PFSK-1 (cell line): ENCODE measurements around the gene OR5AU1.

Experiments used
- FOXP2 ChIP-seq: optimal IDR thresholded peaks from 2 replicates; pipeline ENCODE3; 2011; ENCODE audit warnings: borderline replicate concordance, control low read depth, inconsistent platforms; ENCODE audit not compliant: insufficient read depth; ENCODE audit errors: extremely low read length, extremely low read depth
- POLR2AphosphoS5 ChIP-seq: IDR thresholded peaks from 2 replicates; pipeline ENCODE4 v1.6.1; 2012; ENCODE audit warnings: low read depth, mild to moderate bottlenecking, control low read depth, low read length, moderate library complexity
- SIN3A ChIP-seq: IDR thresholded peaks from 2 replicates; pipeline ENCODE4 v1.6.1; 2012; ENCODE audit warnings: mild to moderate bottlenecking, low read length, moderate library complexity, borderline replicate concordance; ENCODE audit not compliant: insufficient read depth
- TAF1 ChIP-seq: IDR thresholded peaks from 2 replicates; pipeline ENCODE4 v1.6.1; 2012; ENCODE audit warnings: low read length, control low read depth, borderline replicate concordance; ENCODE audit not compliant: insufficient read depth
- TF ChIP-seq, protein P1 (sequence below), 2 experiments: IDR thresholded peaks; 2 replicates each; pipeline versions ENCODE4 v1.6.1 to v1.8.0; 2011 to 2012; ENCODE audit warnings: low read depth in 2 of 2, low read length in 2 of 2, control low read depth in 1 of 2, inconsistent platforms in 1 of 2, mild to moderate bottlenecking in 1 of 2, moderate library complexity in 1 of 2; ENCODE audit not compliant: insufficient read depth in 1 of 2

OR5AU1 gene

DNA sequence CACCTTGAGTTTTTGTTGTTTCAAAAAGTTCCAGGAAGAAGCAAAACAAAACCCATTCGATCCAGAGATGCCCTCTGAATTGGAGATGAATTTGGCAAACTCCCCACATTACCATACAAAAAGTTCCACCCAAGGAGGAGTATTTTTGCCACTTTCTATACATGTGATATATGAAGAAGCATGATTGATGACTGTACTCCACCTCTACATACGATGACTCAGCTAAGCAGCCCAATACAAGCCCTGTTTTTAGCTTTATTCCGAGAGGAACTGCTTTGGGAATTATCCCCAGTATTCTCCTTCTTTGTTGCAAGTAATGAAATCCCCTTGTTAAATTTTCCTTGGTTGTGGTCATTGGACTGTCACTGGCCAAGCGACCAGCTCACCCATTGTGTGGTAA lies 43.6 kb downstream of the OR5AU1 start:
- TF ChIP-seq TAF1 (no peak), POLR2AphosphoS5 (no peak), SIN3A (no peak), FOXP2 (no peak)
- TF ChIP-seq, protein P1, sequence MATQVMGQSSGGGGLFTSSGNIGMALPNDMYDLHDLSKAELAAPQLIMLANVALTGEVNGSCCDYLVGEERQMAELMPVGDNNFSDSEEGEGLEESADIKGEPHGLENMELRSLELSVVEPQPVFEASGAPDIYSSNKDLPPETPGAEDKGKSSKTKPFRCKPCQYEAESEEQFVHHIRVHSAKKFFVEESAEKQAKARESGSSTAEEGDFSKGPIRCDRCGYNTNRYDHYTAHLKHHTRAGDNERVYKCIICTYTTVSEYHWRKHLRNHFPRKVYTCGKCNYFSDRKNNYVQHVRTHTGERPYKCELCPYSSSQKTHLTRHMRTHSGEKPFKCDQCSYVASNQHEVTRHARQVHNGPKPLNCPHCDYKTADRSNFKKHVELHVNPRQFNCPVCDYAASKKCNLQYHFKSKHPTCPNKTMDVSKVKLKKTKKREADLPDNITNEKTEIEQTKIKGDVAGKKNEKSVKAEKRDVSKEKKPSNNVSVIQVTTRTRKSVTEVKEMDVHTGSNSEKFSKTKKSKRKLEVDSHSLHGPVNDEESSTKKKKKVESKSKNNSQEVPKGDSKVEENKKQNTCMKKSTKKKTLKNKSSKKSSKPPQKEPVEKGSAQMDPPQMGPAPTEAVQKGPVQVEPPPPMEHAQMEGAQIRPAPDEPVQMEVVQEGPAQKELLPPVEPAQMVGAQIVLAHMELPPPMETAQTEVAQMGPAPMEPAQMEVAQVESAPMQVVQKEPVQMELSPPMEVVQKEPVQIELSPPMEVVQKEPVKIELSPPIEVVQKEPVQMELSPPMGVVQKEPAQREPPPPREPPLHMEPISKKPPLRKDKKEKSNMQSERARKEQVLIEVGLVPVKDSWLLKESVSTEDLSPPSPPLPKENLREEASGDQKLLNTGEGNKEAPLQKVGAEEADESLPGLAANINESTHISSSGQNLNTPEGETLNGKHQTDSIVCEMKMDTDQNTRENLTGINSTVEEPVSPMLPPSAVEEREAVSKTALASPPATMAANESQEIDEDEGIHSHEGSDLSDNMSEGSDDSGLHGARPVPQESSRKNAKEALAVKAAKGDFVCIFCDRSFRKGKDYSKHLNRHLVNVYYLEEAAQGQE (IDR thresholded peaks at IDR 0.05; ENCODE audit: insufficient read depth in 1 of 2, low read depth in 2 of 2, low read length in 2 of 2) = no peak

DNA sequence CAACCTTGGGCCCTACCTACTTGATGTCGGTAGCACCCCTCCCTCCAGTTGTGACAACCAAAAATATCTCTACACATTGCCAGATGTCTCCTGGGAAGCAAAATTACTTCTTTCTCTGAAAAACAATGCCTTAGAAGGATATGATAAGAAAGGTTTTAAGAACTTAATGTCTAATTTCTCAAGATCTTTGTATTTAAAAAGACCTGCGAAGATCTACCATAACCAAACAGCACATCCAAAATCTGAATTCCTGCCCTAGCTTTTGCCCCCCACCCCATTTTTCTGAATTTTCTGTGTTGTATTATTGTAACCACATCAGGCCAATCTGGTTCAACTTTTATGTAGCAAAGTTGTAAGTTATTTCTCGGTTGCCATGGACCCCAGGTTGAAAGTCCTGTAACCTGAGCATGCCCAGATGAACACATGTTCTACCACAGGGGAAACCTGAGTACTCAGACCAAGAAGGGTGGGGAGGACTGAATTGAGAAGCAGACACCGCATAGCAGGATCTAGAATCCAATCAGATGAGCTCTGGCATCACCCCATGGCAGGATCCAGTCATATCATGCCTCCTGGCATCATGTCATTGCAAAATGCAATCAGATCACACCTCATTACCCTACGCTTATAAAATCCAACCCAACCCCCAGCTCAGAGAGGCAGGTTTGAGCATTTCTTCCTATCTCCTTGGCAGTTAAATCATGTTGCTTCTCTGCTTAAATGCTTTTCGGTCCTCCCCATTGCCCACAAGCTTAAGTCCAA lies 46.3 kb downstream of the OR5AU1 start:
- TF ChIP-seq FOXP2 (no peak), TAF1 (no peak), SIN3A (no peak), POLR2AphosphoS5 (no peak)
- TF ChIP-seq, protein P1 (IDR thresholded peaks at IDR 0.05; ENCODE audit: insufficient read depth in 1 of 2, low read depth in 2 of 2, low read length in 2 of 2) = no peak

DNA sequence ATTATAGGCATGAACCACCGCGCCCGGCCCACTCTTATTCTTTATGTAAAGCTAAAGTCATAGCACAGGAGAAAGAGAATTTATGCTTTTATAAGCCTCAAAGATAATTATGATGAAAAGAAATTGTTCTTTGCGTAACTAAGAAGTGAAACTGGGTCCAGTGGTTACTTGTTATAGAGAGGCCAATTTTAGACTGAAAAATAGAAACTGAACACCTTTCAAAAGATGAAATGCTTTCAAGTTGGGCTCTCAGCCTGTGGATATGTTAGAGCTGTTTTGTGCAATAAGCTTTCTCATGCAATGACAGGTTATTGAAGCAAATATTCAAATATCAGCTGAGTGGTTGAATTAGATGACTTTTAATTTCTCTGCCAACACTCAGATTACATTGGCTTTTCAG lies 47.1 kb downstream of the OR5AU1 start:
- TF ChIP-seq TAF1 = no peak

DNA sequence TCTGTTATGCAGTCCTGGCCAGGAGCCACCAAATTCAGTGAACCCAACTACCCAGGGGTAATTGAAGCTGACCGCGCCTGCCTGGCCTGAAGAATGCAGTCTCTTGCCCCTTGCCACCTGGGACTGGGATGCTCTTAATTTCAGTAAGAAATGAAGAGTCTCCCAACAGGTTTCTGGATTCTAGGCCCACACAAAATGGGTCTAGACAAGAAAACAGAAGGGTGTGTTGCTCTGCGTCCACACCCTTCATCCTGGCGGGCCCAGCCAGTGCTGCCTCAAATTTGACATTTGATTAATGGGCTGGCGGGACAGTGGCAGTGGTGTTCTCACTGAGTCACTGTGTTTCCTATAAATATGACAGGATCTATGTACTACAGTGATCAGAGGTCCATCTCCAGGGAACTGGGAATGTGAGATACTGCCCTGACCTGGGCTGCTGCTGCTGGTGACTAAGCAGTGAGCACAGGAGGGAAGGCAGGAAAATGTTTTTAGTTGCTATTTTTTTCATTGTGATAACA lies 48.5 kb downstream of the OR5AU1 start:
- TF ChIP-seq, protein P1 (IDR thresholded peaks at IDR 0.05; ENCODE audit: insufficient read depth in 1 of 2, low read depth in 2 of 2, low read length in 2 of 2) = no peak
- TF ChIP-seq FOXP2 (no peak), SIN3A (no peak), POLR2AphosphoS5 (no peak), TAF1 (no peak)

DNA sequence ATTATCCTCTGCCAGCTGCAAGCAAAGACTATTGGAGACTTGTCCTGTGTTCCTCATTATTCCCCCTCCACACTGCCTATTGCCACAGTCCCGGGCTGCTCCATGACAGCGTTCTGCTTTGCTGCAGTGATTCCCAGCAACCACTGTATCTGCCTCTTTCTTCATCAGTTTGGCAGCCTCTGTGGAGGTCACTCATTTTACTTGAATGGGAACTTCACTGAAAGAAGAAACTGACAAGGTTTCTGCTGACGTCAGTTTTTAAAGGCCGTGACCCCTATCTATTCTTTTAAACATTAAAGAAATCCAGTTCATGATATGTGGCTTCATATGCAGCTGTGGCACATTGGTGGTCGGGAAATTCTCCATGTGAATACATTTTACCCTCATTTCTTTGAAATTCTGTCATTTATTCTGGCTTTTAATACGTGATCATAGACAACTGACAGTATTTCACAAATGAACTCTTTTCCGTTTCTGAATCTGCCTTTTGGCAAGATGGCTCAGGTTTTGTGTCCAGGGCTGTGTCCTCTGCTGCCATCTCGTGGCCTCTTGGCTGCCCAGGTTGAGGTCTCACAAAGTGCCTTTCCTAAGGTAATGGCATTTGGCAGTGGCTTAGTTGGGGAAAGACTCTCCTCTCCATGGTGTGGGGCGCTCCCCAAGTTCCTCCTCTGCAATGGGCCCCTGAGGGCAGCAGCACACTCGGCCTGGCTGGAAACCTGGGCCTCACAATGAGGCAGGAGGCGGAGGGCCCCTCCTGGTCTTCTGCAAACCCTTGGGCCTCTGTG lies 49.2 kb downstream of the OR5AU1 start:
- TF ChIP-seq FOXP2 (no peak), TAF1 (no peak), POLR2AphosphoS5 (no peak), SIN3A (no peak)
- TF ChIP-seq, protein P1 (IDR thresholded peaks at IDR 0.05; ENCODE audit: insufficient read depth in 1 of 2, low read depth in 2 of 2, low read length in 2 of 2) = no peak
